Right lobe of liver (tissue), 4 donors: ENCODE measurements around the gene HSPG2.

Source experiments
- CTCF ChIP-seq, 4 donors: fragments of 200-600 bp in 3 of 4; fragments of 450-650 bp in 1 of 4; IDR thresholded peaks; one replicate each; pipeline versions ENCODE4 v1.5.1 to v1.8.0; 2016 to 2022; ENCODE audit warnings: antibody characterized with exemption in 4 of 4, mild to moderate bottlenecking in 2 of 4
- POLR2A ChIP-seq: fragments of 450-650 bp; IDR thresholded peaks from one replicate; pipeline ENCODE4 v1.6.1; 2017; ENCODE audit warnings: antibody characterized with exemption, mild to moderate bottlenecking
- donor health status: DM: no; HTN: no; CAD: no.
- donor health status: DM: no; HTN: no; CAD: no.
- donor health status: DM: no; HTN: yes; CAD: no.

- TF ChIP-seq CTCF (IDR thresholded peaks at IDR 0.05), result no peak
- no peak for TF ChIP-seq POLR2A
These were observed 29.3 kb upstream of the HSPG2 start for GRCh38 chr1:21966247-21967000.
